SJSA1 (cell line): ENCODE data around the gene LIX1. TPM values are rescaled to one million over a fixed set of nuclear protein-coding genes. Genes with fewer than 3 reads are reported as not detected.
"Not testable (repeated sequence)": the region's sequence is repeated elsewhere in the genome, so short reads cannot be mapped to it uniquely, and the experiment has no call there.

Experiments used
- DNase-seq, 2 experiments: peaks; one replicate each; pipeline ENCODE4 v3.0.0-alpha.2; 2015 to 2020; ENCODE audit warnings: low spot score in 2 of 2, low read depth in 1 of 2
- H3K27ac ChIP-seq: fragments of 250-450 bp; sonication (Bioruptor Pico); 2 replicates; pipeline ENCODE4 v1.5.1; 2020; ENCODE audit warnings: mild to moderate bottlenecking, moderate library complexity
- H3K27me3 ChIP-seq: fragments of 250-450 bp; sonication (Bioruptor Pico); replicated peaks from 2 replicates; pipeline ENCODE4 v1.5.1; 2020; ENCODE audit warnings: mild to moderate bottlenecking, moderate library complexity
- H3K36me3 ChIP-seq: fragments of 250-450 bp; sonication (Bioruptor Pico); 2 replicates; pipeline ENCODE4 v1.5.1; 2020; ENCODE audit warnings: mild to moderate bottlenecking
- H3K4me1 ChIP-seq: fragments of 250-450 bp; sonication (Bioruptor Pico); replicated peaks from 2 replicates; pipeline ENCODE4 v1.6.1; 2021; ENCODE audit warnings: mild to moderate bottlenecking
- H3K4me3 ChIP-seq: fragments of 250-450 bp; sonication (Bioruptor Pico); 2 replicates; pipeline ENCODE4 v1.5.1; 2020; ENCODE audit warnings: mild to moderate bottlenecking
- H3K9me3 ChIP-seq: fragments of 250-450 bp; sonication (Bioruptor Pico); replicated peaks from 2 replicates; pipeline ENCODE4 v1.5.1; 2020; ENCODE audit warnings: mild to moderate bottlenecking
- total RNA-seq: library from RNA; depleted of rRNA; stranded (reverse); fragments of >200 nt; shearing (Covaris generic); gene quantifications from 2 replicates; pipeline ENCODE4 v1.2.3, GENCODE V29; 2014

LIX1 gene
- total RNA-seq, 1 experiment from 2014 or later = not detected

DNA sequence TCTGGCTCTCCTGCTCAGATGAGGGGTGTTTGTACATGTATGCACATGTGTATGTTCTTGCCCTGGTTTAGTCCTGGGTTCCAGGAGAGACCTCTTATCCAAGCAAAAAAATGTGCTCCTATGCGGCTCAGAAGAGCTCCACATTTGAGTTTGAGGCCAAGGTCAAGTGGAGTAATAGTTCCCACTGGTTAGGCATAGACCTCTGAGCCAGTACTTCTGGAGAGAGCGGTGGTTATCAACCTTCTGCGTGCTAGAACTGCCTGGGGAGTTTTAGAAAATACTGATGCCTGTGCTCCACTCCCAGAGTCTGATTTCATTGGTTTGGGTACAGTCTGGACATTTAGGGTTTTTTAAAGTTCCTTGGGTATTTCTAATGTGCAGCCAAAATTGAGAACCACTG, 51.5 kb downstream of the LIX1 start:
- H3K27ac ChIP-seq = no peak overlapping the region
- DNase-seq = no peak
- no peak overlapping the region for H3K4me3 ChIP-seq
- H3K9me3 ChIP-seq = no peaks in the 10 kb centered on the region
- no peaks in the 10 kb centered on the region; the same call in 1 of the 2 replicates for H3K4me1 ChIP-seq
- H3K36me3 ChIP-seq = no peaks in the 10 kb centered on the region
- peaks cover 4% of the 10 kb centered on the region; the same call in 1 of the 2 replicates for H3K27me3 ChIP-seq

- Histone ChIP-seq H3K36me3 (no peaks in the 10 kb centered on the region), H3K4me1 (no peaks in the 10 kb centered on the region), H3K4me3 (no peak overlapping the region), H3K27me3 (peaks cover 3% of the 10 kb centered on the region; the same call in 1 of the 2 replicates), H3K27ac (no peak overlapping the region), H3K9me3 (no peaks in the 10 kb centered on the region)
- DNase-seq = no peak
Measured at GRCh38 chr5:97089149-97089801, 53.1 kb downstream of the LIX1 start.

DNA sequence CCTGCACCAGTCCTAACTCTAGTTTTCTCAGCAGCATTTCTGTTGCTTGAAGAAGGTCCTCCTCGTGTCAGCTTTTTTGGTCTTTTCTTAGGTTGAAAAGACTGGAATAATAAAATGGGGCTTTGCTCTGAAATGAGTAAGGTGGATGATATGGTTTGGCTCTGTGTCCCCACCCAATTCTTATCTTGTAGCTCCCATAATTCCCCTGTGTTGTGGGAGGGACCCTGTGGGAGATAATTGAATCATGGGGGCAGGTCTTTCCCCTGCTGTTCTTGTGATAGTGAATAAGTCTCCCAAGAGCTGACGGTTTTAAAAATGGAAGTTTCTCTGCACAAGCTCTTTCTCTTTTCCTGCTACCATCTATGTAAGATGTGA, 53.6 kb downstream of the LIX1 start:
- Histone ChIP-seq H3K27me3 (peaks cover 3% of the 10 kb centered on the region; the same call in 1 of the 2 replicates), H3K27ac (no peak overlapping the region), H3K4me3 (no peak overlapping the region), H3K36me3 (no peaks in the 10 kb centered on the region), H3K9me3 (no peaks in the 10 kb centered on the region), H3K4me1 (no peaks in the 10 kb centered on the region)
- no peak for DNase-seq

DNA sequence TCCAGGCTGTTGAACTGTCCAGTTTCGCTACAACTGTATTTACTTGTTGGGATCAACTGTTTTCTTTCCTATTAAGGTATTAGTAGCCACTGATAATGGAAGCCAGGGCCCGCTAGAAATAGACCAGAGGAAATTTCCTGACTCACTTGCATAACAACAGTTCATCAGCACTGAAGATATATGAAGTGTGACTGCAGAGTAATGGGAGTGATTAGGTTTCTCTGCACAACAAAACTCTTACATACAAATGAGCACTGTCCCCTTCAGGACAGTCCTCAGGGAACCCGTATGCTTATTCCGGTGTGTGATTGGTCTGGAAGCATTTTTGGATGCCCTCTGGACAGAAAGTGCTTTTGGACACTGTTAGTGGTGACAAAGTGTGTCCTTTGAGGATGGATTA, 55.3 kb downstream of the LIX1 start:
- no peak overlapping the region for H3K27ac ChIP-seq
- no peaks in the 10 kb centered on the region for H3K36me3 ChIP-seq
- H3K4me3 ChIP-seq = no peak overlapping the region
- H3K27me3 ChIP-seq = no peaks in the 10 kb centered on the region; the same call in none of the 2 replicates
- DNase-seq = no peak
- H3K4me1 ChIP-seq = no peaks in the 10 kb centered on the region
- peaks cover under 1% of the 10 kb centered on the region; the same call in 1 of the 2 replicates for H3K9me3 ChIP-seq

GRCh38 chr5:97085459-97086181, 56.8 kb downstream of the LIX1 start:
- H3K27ac ChIP-seq = no peak overlapping the region
- H3K36me3 ChIP-seq = no peaks in the 10 kb centered on the region
- no peaks in the 10 kb centered on the region; the same call in none of the 2 replicates for H3K27me3 ChIP-seq
- no peak for DNase-seq
- H3K4me1 ChIP-seq = no peaks in the 10 kb centered on the region
- H3K4me3 ChIP-seq = no peak overlapping the region
- peaks cover 4% of the 10 kb centered on the region; the same call in 1 of the 2 replicates for H3K9me3 ChIP-seq

DNA sequence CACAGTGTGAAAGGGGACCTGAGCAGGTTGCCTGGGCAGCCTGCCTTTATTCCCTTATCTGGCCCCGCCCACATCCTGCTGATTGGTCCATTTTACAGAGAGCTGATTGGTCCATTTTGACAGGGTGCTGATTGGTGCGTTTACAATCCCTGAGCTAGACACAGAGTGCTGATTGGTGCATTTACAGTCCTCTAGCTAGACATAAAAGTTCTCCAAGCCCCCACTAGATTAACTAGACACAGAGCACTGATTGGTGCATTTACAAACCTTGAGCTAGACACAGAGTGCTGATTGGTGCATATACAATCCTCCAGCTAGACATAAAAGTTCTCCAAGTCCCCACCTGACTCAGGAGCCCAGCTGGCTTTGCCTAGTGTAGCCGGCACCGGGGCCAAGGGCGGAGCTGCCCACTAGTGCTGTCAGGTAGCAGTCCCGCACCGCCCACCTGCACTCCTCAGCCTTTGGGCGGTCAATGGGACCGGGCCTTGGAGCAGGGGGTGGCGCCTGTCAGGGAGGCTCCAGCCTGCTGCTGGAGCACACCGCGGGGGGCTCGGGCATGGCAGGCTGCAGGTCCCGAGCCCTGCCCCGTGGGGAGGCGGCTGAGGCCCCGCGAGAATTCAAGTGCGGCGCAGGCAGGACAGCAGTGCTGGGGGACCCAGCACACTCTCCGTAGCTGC, 57.5 kb downstream of the LIX1 start:
- not testable (repeated sequence) for H3K36me3 ChIP-seq, DNase-seq, H3K4me3 ChIP-seq, H3K9me3 ChIP-seq, H3K27me3 ChIP-seq, H3K27ac ChIP-seq, H3K4me1 ChIP-seq

DNA sequence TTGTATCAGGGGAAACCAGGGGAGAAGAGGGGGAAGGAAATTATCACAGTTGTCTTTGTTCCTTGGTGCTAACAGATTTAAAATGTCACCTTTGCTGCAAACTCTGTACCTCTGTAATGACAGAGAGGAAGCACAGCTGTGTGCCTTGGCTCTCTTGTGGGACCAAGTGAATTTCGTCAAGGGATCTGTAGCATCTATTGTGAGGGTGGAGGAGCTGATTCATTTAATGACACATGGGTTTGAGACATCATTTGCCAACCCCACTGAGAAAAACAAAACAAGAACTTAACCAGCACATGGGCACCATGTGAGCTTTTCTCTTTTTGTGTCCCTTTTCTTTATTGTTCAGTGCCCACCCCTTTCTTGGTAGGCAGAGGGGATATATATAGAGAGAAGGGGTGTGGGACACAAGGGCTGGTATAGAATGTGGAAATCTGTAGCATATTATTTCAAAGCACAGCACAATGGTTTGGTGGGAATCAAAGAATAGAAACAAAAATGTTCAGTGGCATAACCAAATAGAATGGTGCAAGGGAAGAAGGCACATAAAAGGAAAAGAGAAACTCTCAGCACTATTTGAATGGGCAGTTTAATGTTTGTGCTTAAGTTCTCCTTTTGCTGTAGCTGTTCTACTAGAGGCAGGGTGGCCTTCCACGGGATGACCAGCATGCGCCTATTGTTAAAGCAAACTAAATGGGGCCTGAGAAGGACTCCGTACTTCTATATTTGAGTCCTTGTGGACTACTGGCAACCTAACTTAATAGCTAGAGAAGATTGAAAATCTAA, 63.3 kb downstream of the LIX1 start:
- Histone ChIP-seq H3K9me3 (peaks cover 4% of the 10 kb centered on the region; the same call in 1 of the 2 replicates), H3K4me3 (no peak overlapping the region), H3K36me3 (no peaks in the 10 kb centered on the region), H3K4me1 (no peaks in the 10 kb centered on the region), H3K27ac (no peak overlapping the region), H3K27me3 (peaks cover 3% of the 10 kb centered on the region)
- no peak for DNase-seq

- H3K27me3 ChIP-seq = peaks cover 3% of the 10 kb centered on the region
- peaks cover 4% of the 10 kb centered on the region; the same call in 1 of the 2 replicates for H3K9me3 ChIP-seq
- no peaks in the 10 kb centered on the region for H3K36me3 ChIP-seq
- H3K4me1 ChIP-seq = no peaks in the 10 kb centered on the region
- H3K4me3 ChIP-seq = no peak overlapping the region
- DNase-seq = no peak
- no peak overlapping the region for H3K27ac ChIP-seq
Measured at GRCh38 chr5:97077246-97077645, 65.2 kb downstream of the LIX1 start.

- H3K27ac ChIP-seq = no peak overlapping the region
- H3K27me3 ChIP-seq = peaks cover 3% of the 10 kb centered on the region; the same call in 1 of the 2 replicates
- DNase-seq = no peak
- H3K36me3 ChIP-seq = no peaks in the 10 kb centered on the region
- H3K4me1 ChIP-seq = no peaks in the 10 kb centered on the region
- no peaks in the 10 kb centered on the region for H3K9me3 ChIP-seq
- no peak overlapping the region for H3K4me3 ChIP-seq
Measured at GRCh38 chr5:97076098-97076497, 66.3 kb downstream of the LIX1 start.

GRCh38 chr5:97075649-97076048, 66.8 kb downstream of the LIX1 start:
- no peak for DNase-seq
- Histone ChIP-seq H3K4me1 (no peaks in the 10 kb centered on the region), H3K36me3 (no peaks in the 10 kb centered on the region), H3K27ac (no peak overlapping the region), H3K9me3 (0 out of 2 replicates have a peak, but pooled peaks cover 3% of the 10 kb centered on the region), H3K4me3 (no peak overlapping the region), H3K27me3 (peaks cover 6% of the 10 kb centered on the region; the same call in 1 of the 2 replicates)

DNA sequence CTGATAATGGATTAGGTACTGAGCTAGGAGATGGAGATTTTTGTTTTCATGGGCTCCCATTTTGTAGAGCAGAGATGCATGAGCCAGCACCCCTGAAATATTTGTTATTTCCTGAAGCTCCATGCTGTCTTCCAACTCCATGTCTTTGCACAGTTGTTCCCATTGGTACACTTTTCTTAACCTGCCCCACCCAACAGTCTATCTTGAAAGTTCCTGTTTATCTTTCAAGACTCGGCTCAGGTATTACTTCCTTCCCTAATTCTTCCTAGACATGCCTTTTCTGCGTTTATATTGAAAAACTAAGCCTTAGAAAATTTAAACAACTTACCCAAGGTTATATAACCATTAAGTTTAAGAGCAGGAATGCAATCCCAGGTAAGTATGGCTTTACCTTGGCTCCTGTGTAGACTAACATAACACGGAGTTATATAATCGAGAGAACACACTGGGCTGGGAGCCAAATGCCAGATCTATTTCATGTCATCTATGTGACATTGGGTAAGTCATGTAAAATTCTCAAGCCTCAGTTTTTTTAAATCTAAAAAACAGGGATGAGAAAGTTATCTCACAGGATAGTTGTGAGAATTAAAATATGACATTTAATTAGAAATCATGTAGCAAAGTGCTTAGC, 67.4 kb downstream of the LIX1 start:
- Histone ChIP-seq H3K27ac (no peak overlapping the region), H3K36me3 (no peaks in the 10 kb centered on the region), H3K9me3 (0 out of 2 replicates have a peak, but pooled peaks cover 3% of the 10 kb centered on the region), H3K27me3 (peaks cover 7% of the 10 kb centered on the region; the same call in 1 of the 2 replicates), H3K4me3 (no peak overlapping the region), H3K4me1 (no peaks in the 10 kb centered on the region)
- no peak for DNase-seq

GRCh38 chr5:97073420-97073819, 69.0 kb downstream of the LIX1 start:
- Histone ChIP-seq H3K4me1 (no peaks in the 10 kb centered on the region), H3K4me3 (no peak overlapping the region), H3K27me3 (peaks cover 7% of the 10 kb centered on the region; the same call in 1 of the 2 replicates), H3K27ac (no peak overlapping the region), H3K36me3 (no peaks in the 10 kb centered on the region), H3K9me3 (0 out of 2 replicates have a peak, but pooled peaks cover 3% of the 10 kb centered on the region)
- no peak for DNase-seq

- no peaks in the 10 kb centered on the region for H3K4me1 ChIP-seq
- DNase-seq = no peak
- no peaks in the 10 kb centered on the region for H3K36me3 ChIP-seq
- H3K4me3 ChIP-seq = no peak overlapping the region
- H3K9me3 ChIP-seq = 0 out of 2 replicates have a peak, but pooled peaks cover 3% of the 10 kb centered on the region
- peaks cover 7% of the 10 kb centered on the region; the same call in 1 of the 2 replicates for H3K27me3 ChIP-seq
- no peak overlapping the region for H3K27ac ChIP-seq
Measured at GRCh38 chr5:97072696-97073095, 69.7 kb downstream of the LIX1 start.
